Gastrocnemius medialis (tissue), 4 donors: ENCODE data around the gene CORO2B.

Source experiments
- POLR2A ChIP-seq, 2 donors: fragments of 450-650 bp; IDR thresholded peaks; one replicate each; pipeline ENCODE4 v1.6.1; 2017; ENCODE audit warnings: antibody characterized with exemption in 2 of 2, mild to moderate bottlenecking in 2 of 2, moderate library complexity in 2 of 2
- TF ChIP-seq, protein P1 (sequence below), 5 experiments: fragments of 450-650 bp in 3 of 5; fragments of 200-600 bp in 2 of 5; sonication (generic) in 2 of 5; IDR thresholded peaks in 4 of 5; conservative IDR thresholded peaks in 1 of 5; 1 replicate in 4 of 5; 2 replicates in 1 of 5; pipeline ENCODE4 v1.5.1; 2016 to 2019; ENCODE audit warnings: antibody characterized with exemption in 5 of 5, mild to moderate bottlenecking in 3 of 5, moderate library complexity in 3 of 5

DNA sequence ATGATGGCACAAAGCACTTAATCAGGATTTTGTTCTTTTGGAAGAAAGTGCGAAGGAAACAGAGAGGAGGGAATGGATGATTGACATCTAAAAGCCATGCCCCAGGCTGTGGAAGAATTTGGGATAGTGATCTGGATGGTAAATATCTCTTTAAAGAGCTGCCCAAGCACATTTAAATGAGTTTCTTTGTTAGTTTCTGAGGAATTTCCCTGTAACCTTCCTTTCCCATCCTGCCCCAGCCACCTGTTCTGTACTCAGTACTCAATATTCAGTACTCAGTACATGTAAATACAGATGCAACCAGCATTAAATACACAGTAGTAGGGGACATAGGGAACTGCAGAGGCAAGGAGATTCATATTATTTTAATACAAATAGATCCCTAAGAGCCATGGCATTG is 7.8 kb upstream of the CORO2B start:
- TF ChIP-seq, protein P1, sequence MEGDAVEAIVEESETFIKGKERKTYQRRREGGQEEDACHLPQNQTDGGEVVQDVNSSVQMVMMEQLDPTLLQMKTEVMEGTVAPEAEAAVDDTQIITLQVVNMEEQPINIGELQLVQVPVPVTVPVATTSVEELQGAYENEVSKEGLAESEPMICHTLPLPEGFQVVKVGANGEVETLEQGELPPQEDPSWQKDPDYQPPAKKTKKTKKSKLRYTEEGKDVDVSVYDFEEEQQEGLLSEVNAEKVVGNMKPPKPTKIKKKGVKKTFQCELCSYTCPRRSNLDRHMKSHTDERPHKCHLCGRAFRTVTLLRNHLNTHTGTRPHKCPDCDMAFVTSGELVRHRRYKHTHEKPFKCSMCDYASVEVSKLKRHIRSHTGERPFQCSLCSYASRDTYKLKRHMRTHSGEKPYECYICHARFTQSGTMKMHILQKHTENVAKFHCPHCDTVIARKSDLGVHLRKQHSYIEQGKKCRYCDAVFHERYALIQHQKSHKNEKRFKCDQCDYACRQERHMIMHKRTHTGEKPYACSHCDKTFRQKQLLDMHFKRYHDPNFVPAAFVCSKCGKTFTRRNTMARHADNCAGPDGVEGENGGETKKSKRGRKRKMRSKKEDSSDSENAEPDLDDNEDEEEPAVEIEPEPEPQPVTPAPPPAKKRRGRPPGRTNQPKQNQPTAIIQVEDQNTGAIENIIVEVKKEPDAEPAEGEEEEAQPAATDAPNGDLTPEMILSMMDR (IDR thresholded peaks at IDR 0.05 in 4 of 5, conservative IDR thresholded peaks at IDR 0.05 in 1 of 5) = no peak
- no peak for TF ChIP-seq POLR2A (IDR thresholded peaks at IDR 0.05)
